Endothelial cell (in vitro differentiated cells): ENCODE results near the gene IQCF6. TPM values are rescaled to one million over a fixed set of nuclear protein-coding genes. Genes with fewer than 3 reads are reported as not detected.
"Not testable (repeated sequence)": the region's sequence is repeated elsewhere in the genome, so short reads cannot be mapped to it uniquely, and the experiment has no call there.

Experiments used
- DNase-seq: peaks from one replicate; pipeline ENCODE4 v3.0.0; 2021; ENCODE audit warnings: low spot score
- H3K27ac Mint-ChIP-seq: one replicate; pipeline ENCODE4 v1.8.0; 2021; ENCODE audit warnings: mixed read lengths, inconsistent platforms; ENCODE audit not compliant: unreplicated experiment
- H3K27me3 Mint-ChIP-seq: one replicate; pipeline ENCODE4 v1.8.0; 2021; ENCODE audit warnings: mild to moderate bottlenecking, moderate library complexity, mixed read lengths, inconsistent platforms; ENCODE audit not compliant: unreplicated experiment
- H3K36me3 Mint-ChIP-seq: one replicate; pipeline ENCODE4 v1.8.0; 2021; ENCODE audit warnings: mild to moderate bottlenecking, low read depth, mixed read lengths, inconsistent platforms; ENCODE audit not compliant: unreplicated experiment
- H3K4me1 Mint-ChIP-seq: one replicate; pipeline ENCODE4 v1.8.0; 2021; ENCODE audit warnings: mild to moderate bottlenecking, mixed read lengths, inconsistent platforms; ENCODE audit not compliant: unreplicated experiment
- H3K4me3 Mint-ChIP-seq: one replicate; pipeline ENCODE4 v1.8.0; 2021; ENCODE audit warnings: mild to moderate bottlenecking, mixed read lengths, inconsistent platforms; ENCODE audit not compliant: unreplicated experiment
- H3K9me3 Mint-ChIP-seq: one replicate; pipeline ENCODE4 v1.8.0; 2021; ENCODE audit warnings: mixed read lengths, inconsistent platforms; ENCODE audit not compliant: unreplicated experiment
- CTCF ChIP-seq: fragments of 200-600 bp; sonication (generic); IDR thresholded peaks from one replicate; pipeline ENCODE4 v1.5.0; 2021; ENCODE audit warnings: antibody characterized with exemption; ENCODE audit not compliant: unreplicated experiment
- total RNA-seq: library from RNA; stranded (reverse); fragmentation: NEBNext Ultra II Directional; extraction: Animal tissue kit (Norgen Biotek cat#: 25700); gene quantifications from one replicate; pipeline ENCODE4 v1.2.1, GENCODE V29; 2021; ENCODE audit not compliant: unreplicated experiment

IQCF6 gene
- total RNA-seq, 1 donor from 2014 or later = not detected

GRCh38 chr3:51751287-51751686 is 27.8 kb downstream of the IQCF6 start:
- Mint-ChIP-seq H3K4me1 (peaks cover 19% of the 10 kb centered on the region), H3K4me3 (no peak overlapping the region), H3K9me3 (no peaks in the 10 kb centered on the region), H3K36me3 (no peaks in the 10 kb centered on the region), H3K27ac (no peak overlapping the region), H3K27me3 (no peaks in the 10 kb centered on the region)
- TF ChIP-seq CTCF = no peak
- no peak for DNase-seq

GRCh38 chr3:51750878-51751277 is 28.2 kb downstream of the IQCF6 start:
- peaks cover 19% of the 10 kb centered on the region for H3K4me1 Mint-ChIP-seq
- no peak overlapping the region for H3K4me3 Mint-ChIP-seq
- no peaks in the 10 kb centered on the region for H3K36me3 Mint-ChIP-seq
- no peak overlapping the region for H3K27ac Mint-ChIP-seq
- H3K9me3 Mint-ChIP-seq = no peaks in the 10 kb centered on the region
- no peak for TF ChIP-seq CTCF
- H3K27me3 Mint-ChIP-seq = no peaks in the 10 kb centered on the region
- no peak for DNase-seq

GRCh38 chr3:51748327-51748726 is 30.7 kb downstream of the IQCF6 start:
- H3K9me3 Mint-ChIP-seq = no peaks in the 10 kb centered on the region
- H3K27me3 Mint-ChIP-seq = no peaks in the 10 kb centered on the region
- no peak overlapping the region for H3K27ac Mint-ChIP-seq
- H3K36me3 Mint-ChIP-seq = no peaks in the 10 kb centered on the region
- DNase-seq = no peak
- H3K4me1 Mint-ChIP-seq = peaks cover 9% of the 10 kb centered on the region
- H3K4me3 Mint-ChIP-seq = no peak overlapping the region
- TF ChIP-seq CTCF = no peak

GRCh38 chr3:51747840-51748239 is 31.2 kb downstream of the IQCF6 start:
- H3K27me3 Mint-ChIP-seq = no peaks in the 10 kb centered on the region
- no peak overlapping the region for H3K4me3 Mint-ChIP-seq
- no peak for TF ChIP-seq CTCF
- H3K4me1 Mint-ChIP-seq = peaks cover 5% of the 10 kb centered on the region
- H3K9me3 Mint-ChIP-seq = no peaks in the 10 kb centered on the region
- H3K27ac Mint-ChIP-seq = no peak overlapping the region
- H3K36me3 Mint-ChIP-seq = no peaks in the 10 kb centered on the region
- no peak for DNase-seq

GRCh38 chr3:51742978-51743377 is 36.1 kb downstream of the IQCF6 start:
- H3K9me3 Mint-ChIP-seq, H3K36me3 Mint-ChIP-seq, H3K27ac Mint-ChIP-seq, DNase-seq, H3K27me3 Mint-ChIP-seq, H3K4me3 Mint-ChIP-seq: not testable (repeated sequence)
- peaks cover 15% of the 10 kb centered on the region for H3K4me1 Mint-ChIP-seq

- H3K4me3 Mint-ChIP-seq, H3K27me3 Mint-ChIP-seq, H3K36me3 Mint-ChIP-seq, H3K27ac Mint-ChIP-seq, H3K9me3 Mint-ChIP-seq, DNase-seq: not testable (repeated sequence)
- peaks cover 20% of the 10 kb centered on the region for H3K4me1 Mint-ChIP-seq
These were observed 36.7 kb downstream of the IQCF6 start for GRCh38 chr3:51742320-51742719.
